DND-41 (cell line): Measurements from ENCODE around the gene TOP3B.

Experiments
- CTCF ChIP-seq: IDR thresholded peaks from 2 replicates; pipeline ENCODE4 v1.5.1; 2012; ENCODE audit warnings: borderline replicate concordance, low read length, moderate library complexity, mild to moderate bottlenecking; ENCODE audit not compliant: poor library complexity, severe bottlenecking; ENCODE audit errors: extremely low read depth
- EZH2 ChIP-seq: IDR thresholded peaks from 3 replicates; pipeline ENCODE4 v1.6.1; 2012; ENCODE audit warnings: borderline replicate concordance, low read depth, mild to moderate bottlenecking, moderate library complexity, low read length, inconsistent platforms; ENCODE audit not compliant: severe bottlenecking

- TF ChIP-seq CTCF (no peak), EZH2 (no peak)
These were observed 19.3 kb upstream of the TOP3B start for GRCh38 chr22:22001664-22002525.
